ENCODE data around the gene TMEM151B. TPM values are rescaled to one million over a fixed set of nuclear protein-coding genes. Genes with fewer than 3 reads are reported as not detected.
A peak's percentile ranks its signal among the peaks of the same experiment; 100 is the strongest.

The TMEM151B gene
- total RNA-seq, 2 donors from 2014 or later, result 0.11 to 2.6 TPM

- no peaks in the 10 kb centered on the region for H3K36me3 ChIP-seq
- no peaks in the 10 kb centered on the region for H3K9me3 ChIP-seq
- no peak overlapping the region for H3K4me3 ChIP-seq
- H3K4me1 ChIP-seq, result peaks cover 0 to 11% of the 10 kb centered on the region in 2 donors
- no peak for TF ChIP-seq CTCF (IDR thresholded peaks at IDR 0.05)
- DNase-seq (ENCODE audit: low spot score), result no peak
- H3K27ac ChIP-seq, result no peak overlapping the region
- H3K27me3 ChIP-seq, result peaks cover 7 to 13% of the 10 kb centered on the region in 2 donors
These were observed 22.6 kb downstream of the TMEM151B start for GRCh38 chr6:44292661-44293365.

GRCh38 chr6:44294832-44295791 lies 24.9 kb downstream of the TMEM151B start:
- Histone ChIP-seq H3K36me3 (peaks cover under 1% of the 10 kb centered on the region), H3K27ac (no peak overlapping the region), H3K9me3 (no peaks in the 10 kb centered on the region), H3K27me3 (peaks cover 7 to 13% of the 10 kb centered on the region in 2 donors), H3K4me1 (peaks cover 0 to 15% of the 10 kb centered on the region in 2 donors), H3K4me3 (no peak overlapping the region)
- DNase-seq (ENCODE audit: low spot score), result no peak
- TF ChIP-seq CTCF (IDR thresholded peaks at IDR 0.05), result no peak

GRCh38 chr6:44297063-44298038 lies 27.1 kb downstream of the TMEM151B start:
- Histone ChIP-seq H3K4me1 (peaks cover 0 to 15% of the 10 kb centered on the region in 2 donors), H3K9me3 (no peaks in the 10 kb centered on the region), H3K27me3 (peaks cover 7 to 13% of the 10 kb centered on the region in 2 donors), H3K4me3 (peak overlapping the region; percentile 27 to 55), H3K27ac (no peak overlapping the region), H3K36me3 (peaks cover 22% of the 10 kb centered on the region)
- no peak for TF ChIP-seq CTCF (IDR thresholded peaks at IDR 0.05)
- no peak for DNase-seq (ENCODE audit: low spot score)

GRCh38 chr6:44298055-44298803 lies 28.0 kb downstream of the TMEM151B start:
- Histone ChIP-seq H3K27me3 (peaks cover 7 to 13% of the 10 kb centered on the region in 2 donors), H3K27ac (no peak overlapping the region), H3K36me3 (peaks cover 31% of the 10 kb centered on the region), H3K4me1 (peaks cover 0 to 15% of the 10 kb centered on the region in 2 donors), H3K9me3 (no peaks in the 10 kb centered on the region), H3K4me3 (peak overlapping the region in 1 of 2 donors; percentile 55)
- no peak for TF ChIP-seq CTCF (IDR thresholded peaks at IDR 0.05)
- DNase-seq (ENCODE audit: low spot score), result no peak

All from right atrium auricular region (tissue), 2 donors.